HG03066 (cell line): Measurements from ENCODE around the gene ATXN8OS.
"Not testable (repeated sequence)": the region's sequence is repeated elsewhere in the genome, so short reads cannot be mapped to it uniquely, and the experiment has no call there.

Experiments
- ATAC-seq: cut with Tn5 transposase; IDR thresholded peaks from one replicate; pipeline ENCODE4 v1.9.1; 2021; ENCODE audit warnings: low read depth; ENCODE audit not compliant: unreplicated experiment

Gene ATXN8OS

GRCh38 chr13:70107498-70108281 is at the start of gene ATXN8OS:
ATXN8OS (plus strand) TSS chr13:70107826.
- ATAC-seq: no peak

DNA sequence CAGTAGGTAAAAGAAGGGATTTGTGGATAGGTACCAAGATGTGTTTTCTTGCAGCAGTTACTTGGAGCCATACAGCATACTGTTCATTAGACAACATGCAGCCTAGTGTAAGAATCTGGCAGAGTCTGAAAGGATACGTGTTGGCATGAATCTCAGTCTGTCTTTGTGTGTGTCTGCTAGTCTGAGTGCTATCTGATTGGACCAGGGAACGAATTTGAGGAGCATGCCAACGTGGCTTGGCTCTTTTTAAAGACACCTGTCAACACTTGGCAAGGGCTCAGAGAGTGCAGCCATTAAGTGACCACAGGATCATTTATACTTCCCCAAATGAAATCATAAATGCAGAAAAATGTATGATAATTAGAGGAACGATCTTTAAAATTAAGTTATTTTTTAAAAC is 27.6 kb upstream of the ATXN8OS start:
- ATAC-seq: no peak

DNA sequence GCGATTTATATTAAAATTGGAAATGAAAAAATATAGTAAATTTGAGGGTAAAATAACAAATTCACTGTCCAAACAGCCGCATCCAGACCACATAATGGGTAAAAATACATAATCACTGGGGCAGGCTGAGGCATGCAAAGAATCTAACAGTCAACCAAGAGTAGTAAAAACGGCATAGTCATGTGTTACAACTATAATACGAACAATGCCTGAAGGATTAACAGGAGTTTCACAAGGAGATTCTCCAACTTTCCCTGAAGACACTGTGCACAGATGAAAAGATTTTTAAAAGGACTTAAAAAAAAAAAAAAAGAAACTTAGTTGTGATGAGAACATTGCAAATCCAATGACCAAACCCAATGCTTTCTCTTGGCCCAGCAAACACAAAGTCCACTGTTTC is 20.4 kb upstream of the ATXN8OS start:
- ATAC-seq: no peak

GRCh38 chr13:70088926-70089325 is 18.7 kb upstream of the ATXN8OS start:
- no peak for ATAC-seq

DNA sequence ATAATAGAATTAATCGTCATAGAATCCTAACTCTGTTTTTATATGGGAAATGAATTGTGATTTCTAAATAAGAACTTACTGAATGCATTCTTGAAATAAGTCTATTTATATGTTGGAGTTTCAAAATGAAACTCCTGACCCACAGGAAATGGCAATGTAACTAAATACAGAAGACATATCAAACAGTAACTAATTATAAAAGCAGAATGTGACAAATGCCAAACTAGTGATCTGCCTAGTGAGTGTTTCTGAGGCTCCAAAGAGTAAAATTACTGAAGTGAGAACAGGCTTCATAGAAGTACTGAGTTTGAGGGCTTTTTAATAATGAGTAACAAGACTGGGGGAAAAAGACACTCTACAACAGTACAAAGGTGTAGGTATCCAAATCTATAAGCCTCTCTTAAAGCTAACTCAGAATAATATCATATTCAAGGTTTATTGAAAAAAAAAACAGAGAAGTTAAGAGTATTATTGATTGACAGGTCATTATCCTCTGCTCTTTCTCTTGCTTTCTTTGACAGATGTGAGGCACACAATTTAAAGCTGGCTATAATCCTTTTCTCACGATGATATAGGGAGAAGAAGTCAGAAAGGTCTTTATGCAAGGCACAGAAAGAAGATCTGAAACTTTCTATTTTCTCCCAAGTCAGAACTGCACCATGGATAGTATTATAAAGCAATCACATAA is 17.4 kb upstream of the ATXN8OS start:
- ATAC-seq: peak; percentile 69

- ATAC-seq: no peak
Measured at GRCh38 chr13:70098669-70099068, 9.0 kb upstream of the ATXN8OS start.

- ATAC-seq: no peak
Measured at GRCh38 chr13:70104481-70104880, 3.1 kb upstream of the ATXN8OS start.

GRCh38 chr13:70107125-70107497 is 515 bp upstream of the ATXN8OS start:
- no peak for ATAC-seq

DNA sequence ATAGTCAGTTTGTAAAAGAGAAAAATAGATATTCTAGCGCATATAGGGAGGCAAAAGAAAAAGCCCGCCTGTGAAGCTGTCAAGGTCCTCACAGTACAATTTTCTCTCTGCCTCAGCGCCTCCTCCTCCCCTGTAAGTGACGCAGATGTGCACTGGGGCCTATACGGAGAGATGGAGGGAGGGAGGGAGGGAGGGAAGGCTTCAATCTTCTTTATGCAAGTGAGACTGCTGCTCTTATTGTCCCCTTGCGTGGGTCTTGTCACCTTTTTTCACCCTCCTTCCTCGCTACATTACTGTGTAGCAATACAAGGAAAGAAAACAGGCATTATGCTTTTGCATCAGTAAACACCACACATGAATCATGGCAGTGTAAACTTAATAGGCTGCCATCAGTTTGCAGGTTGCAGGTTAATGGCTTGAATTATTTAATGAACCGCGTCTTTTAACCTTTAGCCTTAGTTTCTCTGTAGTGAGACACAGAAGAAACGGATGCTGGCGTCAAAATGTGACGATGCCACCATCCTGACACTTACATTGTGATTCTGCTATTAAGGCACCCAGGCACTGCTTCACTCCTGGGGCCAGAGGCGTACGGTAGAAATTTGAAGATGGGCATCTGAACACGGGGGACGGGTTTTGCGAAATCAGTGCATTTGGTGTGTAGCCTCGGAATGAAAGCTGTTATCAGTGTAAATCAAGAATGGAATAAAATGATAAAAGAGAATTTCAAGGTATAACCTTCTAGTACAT is 905 bp downstream of the ATXN8OS start, which contains the start of gene KLHL1:
KLHL1 (minus strand) TSS at position 97 of the 750 bp plus-strand sequence. CDS start 753 bp downstream, outside the sequence.
- no peak for ATAC-seq

- no peak for ATAC-seq
Measured at GRCh38 chr13:70117338-70117905, 9.8 kb downstream of the ATXN8OS start.

GRCh38 chr13:70125693-70126092 is 18.1 kb downstream of the ATXN8OS start:
- no peak for ATAC-seq

- ATAC-seq: no peak
Measured at GRCh38 chr13:70128098-70128497, 20.5 kb downstream of the ATXN8OS start.

DNA sequence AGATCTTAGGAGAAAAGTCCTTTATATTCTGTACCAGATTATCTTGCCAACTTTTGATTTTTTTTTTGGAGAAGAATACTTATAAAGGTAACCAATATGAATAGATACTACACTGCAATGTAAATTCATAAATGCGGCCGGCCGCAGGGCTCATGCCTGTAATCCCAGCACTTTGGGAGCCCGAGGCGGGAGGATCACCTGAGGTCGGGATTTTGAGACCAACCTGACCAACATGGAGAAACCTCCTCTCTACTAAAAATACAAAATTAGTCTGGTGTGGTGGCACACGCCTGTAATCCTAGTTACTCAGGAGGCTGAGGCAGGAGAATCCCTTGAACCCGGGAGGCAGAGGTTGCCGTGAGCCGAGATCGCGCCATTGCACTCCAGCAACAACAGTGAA is 35.0 kb downstream of the ATXN8OS start:
- ATAC-seq: not testable (repeated sequence)

DNA sequence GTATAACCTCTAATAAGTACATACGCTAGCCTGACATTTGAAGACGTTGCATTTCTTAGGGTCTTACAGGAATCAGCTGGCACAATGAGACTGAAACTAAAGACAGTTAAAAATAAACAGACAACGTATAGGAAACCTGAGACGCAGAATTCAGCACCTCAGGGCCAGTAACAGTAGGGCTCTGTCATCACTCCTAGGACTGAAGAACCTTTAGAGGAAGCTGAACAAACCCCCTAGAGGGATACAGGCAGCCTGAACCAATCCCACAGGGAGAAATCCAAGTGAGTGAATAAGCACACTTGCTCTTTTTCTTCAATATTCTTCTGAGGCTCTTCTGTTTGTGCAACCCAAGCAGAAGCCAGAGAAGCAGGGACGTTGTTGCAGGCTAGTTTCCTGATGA is 54.5 kb downstream of the ATXN8OS start:
- ATAC-seq: no peak

DNA sequence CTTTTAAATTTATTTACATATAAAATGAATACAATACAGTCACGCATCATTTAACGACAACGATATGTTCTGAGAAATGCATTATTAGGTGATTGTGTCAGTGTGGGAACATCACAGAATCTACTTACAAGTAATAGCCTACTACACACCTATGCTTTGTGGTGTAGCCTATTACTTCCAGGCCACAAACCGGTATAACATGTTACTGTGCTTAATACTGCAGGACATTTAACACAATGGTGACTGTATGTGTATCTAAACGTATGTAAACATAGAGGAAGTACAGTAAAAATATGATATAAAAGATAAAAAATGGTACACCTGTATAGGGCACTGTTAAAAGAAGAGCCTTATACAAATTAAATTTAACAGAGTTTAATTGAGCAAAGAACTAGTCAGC is 63.1 kb downstream of the ATXN8OS start:
- no peak for ATAC-seq

- no peak for ATAC-seq
Measured at GRCh38 chr13:70171151-70171550, 63.5 kb downstream of the ATXN8OS start.

DNA sequence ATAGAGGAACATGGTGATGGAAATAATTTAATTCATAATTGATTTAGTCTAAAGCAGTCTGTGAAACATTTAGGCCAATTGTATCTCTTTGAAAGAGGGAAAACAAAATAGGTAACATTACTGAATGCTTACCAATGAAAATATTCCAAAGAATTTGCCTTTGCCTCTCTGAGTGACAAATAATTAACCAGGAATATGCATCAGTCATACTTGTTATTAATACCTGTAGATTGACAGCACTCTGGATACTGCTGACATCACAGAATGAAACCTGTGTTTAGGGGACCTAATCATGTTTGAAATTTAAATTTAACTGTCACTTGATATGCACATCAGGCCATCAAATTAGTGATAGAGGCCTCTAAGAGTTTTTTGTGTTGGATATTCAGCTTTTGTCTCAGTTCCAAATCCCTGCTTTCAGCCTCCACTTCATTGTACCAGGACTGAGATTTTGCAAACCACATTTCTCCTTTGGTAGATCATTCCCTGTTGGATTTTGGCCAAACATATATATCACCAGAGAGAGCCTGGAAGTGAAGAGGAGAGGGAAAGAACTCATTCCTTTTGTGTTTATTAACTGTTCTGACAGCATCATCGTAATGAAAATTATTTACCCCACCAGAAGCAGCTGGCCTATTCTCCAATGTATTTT is 65.4 kb downstream of the ATXN8OS start:
- no peak for ATAC-seq

DNA sequence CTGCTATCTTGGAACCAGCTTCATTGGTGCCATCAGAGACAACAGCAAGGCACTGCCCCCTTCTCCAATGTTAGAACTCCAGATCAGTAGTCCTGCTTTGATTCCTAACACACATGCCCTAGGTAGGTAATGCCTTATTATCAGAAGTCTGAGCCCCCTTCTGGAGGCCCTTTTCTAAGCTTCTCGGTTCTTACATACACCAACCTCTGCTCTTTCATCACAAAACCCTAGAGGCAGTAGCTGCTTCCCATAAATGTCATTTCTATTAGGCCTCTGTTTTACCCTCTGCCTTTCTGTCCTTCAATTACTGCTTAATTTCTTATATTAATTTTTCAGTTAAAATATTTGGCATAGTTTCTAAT is 66.0 kb downstream of the ATXN8OS start:
- ATAC-seq: no peak

DNA sequence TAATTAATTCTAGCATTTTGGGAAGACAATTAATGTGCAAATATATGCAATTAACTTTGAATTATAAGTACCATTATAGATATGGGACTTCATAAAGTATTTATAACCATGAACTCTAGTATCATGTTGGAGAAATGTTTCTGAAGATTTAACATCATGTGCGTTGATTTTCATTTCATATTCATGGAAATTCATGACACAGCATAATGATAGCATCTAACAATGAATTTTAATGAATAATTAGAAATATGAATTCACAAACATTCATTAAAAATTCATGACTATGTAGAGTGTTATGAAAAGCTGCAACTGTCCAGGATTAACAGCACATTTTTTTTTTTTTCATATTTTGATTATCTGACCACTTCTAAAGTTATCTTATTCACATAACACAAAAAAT is 70.7 kb downstream of the ATXN8OS start:
- ATAC-seq: no peak
